Smooth muscle cell (in vitro differentiated cells): ENCODE measurements around the gene ELP1. TPM values are rescaled to one million over a fixed set of nuclear protein-coding genes. Genes with fewer than 3 reads are reported as not detected.

Experiments
- DNase-seq: peaks from one replicate; lab custom pipeline; 2025; ENCODE audit not compliant: unreplicated experiment; lab: John Stamatoyannopoulos, UW
- H2AFZ ChIP-seq: fragments of 200-600 bp; sonication (generic); 2 replicates; pipeline ENCODE4 v1.6.0; 2016; ENCODE audit warnings: antibody characterized with exemption, low read depth, mild to moderate bottlenecking
- H3F3A ChIP-seq: fragments of 200-600 bp; sonication (generic); 2 replicates; pipeline ENCODE4 v1.6.0; 2017; ENCODE audit warnings: antibody characterized with exemption, low read depth
- H3K27ac ChIP-seq: fragments of 200-600 bp; sonication (generic); 2 replicates; pipeline ENCODE4 v1.5.1; 2016; ENCODE audit warnings: low read depth, mild to moderate bottlenecking
- H3K27me3 ChIP-seq: fragments of 200-600 bp; sonication (generic); 2 replicates; pipeline ENCODE4 v1.6.1; 2016; ENCODE audit warnings: low read depth, mild to moderate bottlenecking
- H3K36me3 ChIP-seq: fragments of 200-600 bp; sonication (generic); 2 replicates; pipeline ENCODE4 v1.5.1; 2016; ENCODE audit warnings: low read depth
- H3K4me1 ChIP-seq: fragments of 200-600 bp; sonication (generic); 2 replicates; pipeline ENCODE4 v1.5.1; 2016; ENCODE audit warnings: low read depth
- H3K4me2 ChIP-seq: fragments of 200-600 bp; sonication (generic); 2 replicates; pipeline ENCODE4 v1.6.0; 2016; ENCODE audit warnings: mild to moderate bottlenecking
- H3K4me3 ChIP-seq: fragments of 200-600 bp; sonication (generic); 2 replicates; pipeline ENCODE4 v1.5.1; 2016; ENCODE audit warnings: mild to moderate bottlenecking
- H3K79me2 ChIP-seq: fragments of 200-600 bp; sonication (generic); 2 replicates; pipeline ENCODE4 v1.6.0; 2016; ENCODE audit warnings: low read depth, mild to moderate bottlenecking
- H3K9ac ChIP-seq: fragments of 200-600 bp; sonication (generic); 2 replicates; pipeline ENCODE4 v1.6.0; 2016; ENCODE audit warnings: low read depth
- H3K9me3 ChIP-seq: fragments of 200-600 bp; sonication (generic); replicated peaks from 2 replicates; pipeline ENCODE4 v1.5.1; 2016; ENCODE audit warnings: low read depth
- H4K20me1 ChIP-seq: fragments of 200-600 bp; sonication (generic); 2 replicates; pipeline ENCODE4 v1.6.0; 2016; ENCODE audit warnings: low read depth
- CTCF ChIP-seq: fragments of 200-600 bp; sonication (generic); IDR thresholded peaks from 2 replicates; pipeline ENCODE4 v1.5.1; 2017; ENCODE audit warnings: borderline replicate concordance, mild to moderate bottlenecking, antibody characterized with exemption; ENCODE audit not compliant: insufficient read depth, poor library complexity, severe bottlenecking
- WGBS: methylation state at CpG from one replicate; pipeline ENCODE4 v1.1.7; 2016; ENCODE audit warnings: low lambda C conversion rate; 5-methylcytosine and 5-hydroxymethylcytosine counted together
- polyA plus RNA-seq: library from polyadenylated mRNA; unstranded; fragments of >200 nt; fragmentation: Nextera tagmentation; extraction: Ambion mirVana; gene quantifications from 2 replicates; pipeline ENCODE4 v1.2.1, GENCODE V29; 2016
- total RNA-seq: library from RNA; depleted of rRNA; stranded (reverse); fragments of >200 nt; gene quantifications from 2 replicates; pipeline ENCODE4 v1.2.3, GENCODE V29; 2014

The ELP1 gene
- total and polyA plus RNA-seq, 2 experiments from 2014 or later = 16.2 to 72.1 TPM

- Histone ChIP-seq H3K4me1 (no peaks in the 10 kb centered on the region), H3K4me2 (no peak overlapping the region), H2AFZ (no peak overlapping the region), H3K27me3 (no peaks in the 10 kb centered on the region), H3K79me2 (no peaks in the 10 kb centered on the region), H3K9me3 (no peaks in the 10 kb centered on the region), H3K36me3 (peaks cover 30% of the 10 kb centered on the region), H3F3A (no peaks in the 10 kb centered on the region), H3K9ac (no peak overlapping the region), H3K27ac (no peak overlapping the region), H4K20me1 (no peaks in the 10 kb centered on the region), H3K4me3 (no peak overlapping the region)
- WGBS = 98% methylated on average over 2 of the region's 2 CpGs
- no peak for DNase-seq
- no peak for TF ChIP-seq CTCF
Observed at GRCh38 chr9:108877524-108877923, 56.4 kb downstream of the ELP1 start.

- no peaks in the 10 kb centered on the region for H3K79me2 ChIP-seq
- H3K27me3 ChIP-seq = no peaks in the 10 kb centered on the region
- no peak for TF ChIP-seq CTCF
- H3K36me3 ChIP-seq = peaks cover 39% of the 10 kb centered on the region
- H3K4me2 ChIP-seq = no peak overlapping the region
- no peaks in the 10 kb centered on the region for H3F3A ChIP-seq
- H3K4me3 ChIP-seq = no peak overlapping the region
- no peak for DNase-seq
- no peaks in the 10 kb centered on the region for H3K4me1 ChIP-seq
- H2AFZ ChIP-seq = no peak overlapping the region
- no peaks in the 10 kb centered on the region for H4K20me1 ChIP-seq
- H3K27ac ChIP-seq = no peak overlapping the region
- H3K9me3 ChIP-seq = no peaks in the 10 kb centered on the region
- WGBS = 96% methylated on average over 5 of the region's 5 CpGs
- no peak overlapping the region for H3K9ac ChIP-seq
Observed at GRCh38 chr9:108876425-108876824, 57.5 kb downstream of the ELP1 start.

GRCh38 chr9:108874058-108874788 lies 59.7 kb downstream of the ELP1 start:
- DNase-seq = no peak
- Histone ChIP-seq H2AFZ (no peak overlapping the region), H3K79me2 (no peaks in the 10 kb centered on the region), H3K9ac (no peak overlapping the region), H3F3A (no peaks in the 10 kb centered on the region), H3K36me3 (peaks cover 40% of the 10 kb centered on the region), H3K4me1 (no peaks in the 10 kb centered on the region), H3K4me3 (no peak overlapping the region), H4K20me1 (no peaks in the 10 kb centered on the region), H3K27me3 (no peaks in the 10 kb centered on the region), H3K9me3 (no peaks in the 10 kb centered on the region), H3K27ac (no peak overlapping the region), H3K4me2 (no peak overlapping the region)
- 99% methylated on average over 4 of the region's 4 CpGs for WGBS
- TF ChIP-seq CTCF = no peak
